MCF 10A (cell line): Measurements from ENCODE around the gene SLC38A1. TPM values are rescaled to one million over a fixed set of nuclear protein-coding genes. Genes with fewer than 3 reads are reported as not detected.

ENCODE experiments used
- BruUV-seq: library from RNA; stranded (reverse); fragments of 400-500 nt; replicated peaks from 2 replicates; lab custom pipeline; 2021; lab: Mats Ljungman, UMichigan
- CTCF ChIA-PET: fragments of 300-600 bp; sonication (Branson Sonifier 250); formaldehyde crosslinking; extraction: SDS; loops from one replicate; lab custom pipeline; 2021; ENCODE audit warnings: antibody characterized with exemption, inconsistent platforms; lab: Yijun Ruan, JAX
- POLR2A ChIA-PET: fragments of 300-600, 350-650 bp; sonication (Branson Sonifier 250); formaldehyde crosslinking; extraction: SDS; loops from one replicate; lab custom pipeline; 2020; ENCODE audit warnings: antibody characterized with exemption, inconsistent platforms; lab: Yijun Ruan, JAX
- DNase-seq: peaks from one replicate; pipeline ENCODE4 v3.0.0-alpha.2; 2018; ENCODE audit not compliant: unreplicated experiment
- H3K27ac Mint-ChIP-seq: one replicate; pipeline ENCODE4 v1.8.0; 2022; ENCODE audit warnings: mild to moderate bottlenecking, low read depth, mixed read lengths; ENCODE audit not compliant: unreplicated experiment
- H3K27me3 Mint-ChIP-seq: one replicate; pipeline ENCODE4 v1.8.0; 2022; ENCODE audit warnings: mixed read lengths; ENCODE audit not compliant: insufficient read depth, unreplicated experiment
- H3K36me3 Mint-ChIP-seq: one replicate; pipeline ENCODE4 v1.8.0; 2022; ENCODE audit warnings: mild to moderate bottlenecking, moderate library complexity, mixed read lengths; ENCODE audit not compliant: insufficient read depth, unreplicated experiment
- H3K4me1 Mint-ChIP-seq: one replicate; pipeline ENCODE4 v1.8.0; 2022; ENCODE audit warnings: mixed read lengths; ENCODE audit not compliant: insufficient read depth, unreplicated experiment
- H3K4me3 Mint-ChIP-seq: one replicate; pipeline ENCODE4 v1.8.0; 2022; ENCODE audit warnings: mild to moderate bottlenecking, moderate library complexity, mixed read lengths; ENCODE audit not compliant: unreplicated experiment
- H3K9me3 Mint-ChIP-seq: one replicate; pipeline ENCODE4 v1.8.0; 2022; ENCODE audit warnings: mixed read lengths; ENCODE audit not compliant: unreplicated experiment
- intact Hi-C: fragments of 100-400 bp; cut with micrococcal nuclease; formaldehyde crosslinking; loops from 2 replicates; pipeline ENCODE4 v1.14.1; 2022
- total RNA-seq: library from RNA; stranded (reverse); gene quantifications from 2 replicates; pipeline ENCODE4 v1.2.3, GENCODE V29; 2022
- TF ChIP-seq, protein P1 (sequence below): fragments of 200-600 bp; IDR thresholded peaks from one replicate; pipeline ENCODE4 v1.8.0; 2022; ENCODE audit warnings: antibody characterized with exemption, mild to moderate bottlenecking; ENCODE audit not compliant: unreplicated experiment

Gene SLC38A1
- total RNA-seq, 1 experiment from 2014 or later: 327 TPM

DNA sequence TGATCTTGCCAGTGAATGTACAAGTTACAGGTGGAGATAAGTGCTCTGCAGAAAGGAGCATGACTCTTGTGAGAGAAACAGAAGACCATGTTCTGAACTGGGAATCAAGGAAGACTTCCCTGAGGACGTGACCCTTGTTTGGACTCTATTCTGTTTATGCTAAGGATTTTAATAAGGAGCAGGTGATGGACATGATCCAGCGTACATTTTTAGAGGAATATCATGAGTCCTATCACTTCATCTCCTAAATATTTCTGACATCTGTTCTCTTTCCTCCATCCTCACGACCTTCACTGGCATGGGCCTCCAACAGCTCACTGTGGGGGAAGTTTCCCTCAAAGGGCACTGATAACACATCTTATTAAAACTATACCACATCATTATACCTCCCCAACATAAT is 7.9 kb upstream of the SLC38A1 start:
- no peaks in the 10 kb centered on the region for H3K9me3 Mint-ChIP-seq
- POLR2A ChIA-PET: no interaction called here
- intact Hi-C loops: no loop called here

DNA sequence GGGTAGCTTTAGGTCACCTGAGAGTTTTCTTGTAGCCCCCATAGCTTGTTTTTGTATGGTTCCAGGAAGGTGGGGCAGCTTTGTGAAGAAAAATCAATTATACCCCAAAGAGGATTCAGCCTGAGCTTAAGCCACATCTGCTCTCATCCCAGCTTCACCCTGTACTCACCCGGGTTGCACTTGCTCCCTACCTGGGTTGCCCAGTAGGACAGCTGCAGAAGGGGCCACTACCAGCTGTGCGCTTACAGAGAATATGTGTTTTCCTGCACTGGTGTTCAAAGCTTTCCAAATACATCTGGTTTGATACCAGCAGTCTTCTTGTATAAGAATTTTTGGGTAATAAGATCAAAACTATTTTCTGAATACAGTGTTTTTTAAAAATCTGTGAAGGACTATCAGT is 3.0 kb upstream of the SLC38A1 start:
- POLR2A ChIA-PET: interaction anchor here (0.9 to 1.4 kb wide), 2 partner anchors 12 to 402 kb away, joined by 3 to 9 read pairs; no protein-coding TSS in a partner anchor
- Mint-ChIP-seq H3K4me1 (peaks cover 6% of the 10 kb centered on the region), H3K4me3 (no peak overlapping the region), H3K27me3 (no peaks in the 10 kb centered on the region), H3K27ac (no peak overlapping the region), H3K36me3 (peaks cover 8% of the 10 kb centered on the region), H3K9me3 (no peaks in the 10 kb centered on the region)
- TF ChIP-seq, protein P1, sequence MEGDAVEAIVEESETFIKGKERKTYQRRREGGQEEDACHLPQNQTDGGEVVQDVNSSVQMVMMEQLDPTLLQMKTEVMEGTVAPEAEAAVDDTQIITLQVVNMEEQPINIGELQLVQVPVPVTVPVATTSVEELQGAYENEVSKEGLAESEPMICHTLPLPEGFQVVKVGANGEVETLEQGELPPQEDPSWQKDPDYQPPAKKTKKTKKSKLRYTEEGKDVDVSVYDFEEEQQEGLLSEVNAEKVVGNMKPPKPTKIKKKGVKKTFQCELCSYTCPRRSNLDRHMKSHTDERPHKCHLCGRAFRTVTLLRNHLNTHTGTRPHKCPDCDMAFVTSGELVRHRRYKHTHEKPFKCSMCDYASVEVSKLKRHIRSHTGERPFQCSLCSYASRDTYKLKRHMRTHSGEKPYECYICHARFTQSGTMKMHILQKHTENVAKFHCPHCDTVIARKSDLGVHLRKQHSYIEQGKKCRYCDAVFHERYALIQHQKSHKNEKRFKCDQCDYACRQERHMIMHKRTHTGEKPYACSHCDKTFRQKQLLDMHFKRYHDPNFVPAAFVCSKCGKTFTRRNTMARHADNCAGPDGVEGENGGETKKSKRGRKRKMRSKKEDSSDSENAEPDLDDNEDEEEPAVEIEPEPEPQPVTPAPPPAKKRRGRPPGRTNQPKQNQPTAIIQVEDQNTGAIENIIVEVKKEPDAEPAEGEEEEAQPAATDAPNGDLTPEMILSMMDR: no peak
- intact Hi-C loops: no loop called here
- no peak for DNase-seq
- CTCF ChIA-PET: interaction anchor here (1.2 to 1.3 kb wide), 2 partner anchors 11 to 12 kb away, joined by 4 read pairs; no protein-coding TSS in a partner anchor
- no TSS peak for BruUV-seq

More for the DNA sequence above, 7.9 kb upstream of the SLC38A1 start:
- no TSS peak for BruUV-seq
- TF ChIP-seq, protein P1: no peak
- Mint-ChIP-seq H3K36me3 (no peaks in the 10 kb centered on the region), H3K4me1 (no peaks in the 10 kb centered on the region), H3K27me3 (no peaks in the 10 kb centered on the region), H3K27ac (no peak overlapping the region), H3K4me3 (no peak overlapping the region)
- CTCF ChIA-PET: no interaction called here
- DNase-seq: no peak

- ChIA-PET CTCF (interaction anchor here (0.6 to 1.6 kb wide), 10 partner anchors 13 to 661 kb away, joined by 3 to 6 read pairs (median 4); no protein-coding TSS in a partner anchor), POLR2A (interaction anchor here (0.6 to 3.8 kb wide), 58 partner anchors 8 to 664 kb away, joined by 3 to 133 read pairs (median 6); partner anchors contain the start of genes SCAF11 and SLC38A2)
- H3K27ac Mint-ChIP-seq: no peak overlapping the region
- peak; percentile 45 for DNase-seq
- H3K4me1 Mint-ChIP-seq: peaks cover 6% of the 10 kb centered on the region
- no TSS peak for BruUV-seq
- TF ChIP-seq, protein P1: no peak
- H3K9me3 Mint-ChIP-seq: no peaks in the 10 kb centered on the region
- intact Hi-C loops: loop anchor here (2.0 to 10.0 kb wide), 6 partner anchors 101 to 665 kb away; partner anchors contain the start of gene SCAF11
- no peaks in the 10 kb centered on the region for H3K27me3 Mint-ChIP-seq
- no peak overlapping the region for H3K4me3 Mint-ChIP-seq
- H3K36me3 Mint-ChIP-seq: peaks cover 8% of the 10 kb centered on the region
These were observed 792 bp upstream of the SLC38A1 start for GRCh38 chr12:46269429-46270241.
